Neuronal stem cell (in vitro differentiated cells): ENCODE data around the gene ACTN1. TPM values are rescaled to one million over a fixed set of nuclear protein-coding genes. Genes with fewer than 3 reads are reported as not detected.
"Not testable (repeated sequence)": the region's sequence is repeated elsewhere in the genome, so short reads cannot be mapped to it uniquely, and the experiment has no call there.

Experiments used
- DNase-seq: peaks from one replicate; pipeline ENCODE4 v3.0.0-alpha.2; 2013; ENCODE audit warnings: low spot score
- H2AFZ ChIP-seq: one replicate; pipeline ENCODE4 v1.6.1; 2013; ENCODE audit warnings: mild to moderate bottlenecking, low read length, inconsistent platforms
- H2AK5ac ChIP-seq: 2 replicates; pipeline ENCODE4 v1.6.1; 2013; ENCODE audit warnings: low read depth, mild to moderate bottlenecking, inconsistent platforms, low read length, moderate library complexity, mixed read lengths
- H2BK120ac ChIP-seq: 2 replicates; pipeline ENCODE4 v1.6.1; 2013; ENCODE audit warnings: low read depth, mild to moderate bottlenecking, inconsistent platforms, low read length, moderate library complexity, mixed read lengths
- H2BK12ac ChIP-seq: one replicate; pipeline ENCODE4 v1.6.1; 2013; ENCODE audit warnings: low read length, inconsistent platforms
- H2BK15ac ChIP-seq: 2 replicates; pipeline ENCODE4 v1.6.1; 2013; ENCODE audit warnings: mild to moderate bottlenecking, low read length, inconsistent platforms, mixed read lengths
- H2BK5ac ChIP-seq: one replicate; pipeline ENCODE4 v1.6.1; 2013; ENCODE audit warnings: inconsistent platforms, mild to moderate bottlenecking, low read length, moderate library complexity
- H3K14ac ChIP-seq: one replicate; pipeline ENCODE4 v1.6.1; 2013; ENCODE audit warnings: low read length, inconsistent platforms
- H3K18ac ChIP-seq: 2 replicates; pipeline ENCODE4 v1.6.1; 2013; ENCODE audit warnings: low read length, inconsistent platforms
- H3K23ac ChIP-seq: 2 replicates; pipeline ENCODE4 v1.6.1; 2013; ENCODE audit warnings: low read depth, mild to moderate bottlenecking, mixed read lengths, low read length, inconsistent platforms; ENCODE audit not compliant: poor library complexity
- H3K27ac ChIP-seq: replicated peaks from 3 replicates; pipeline ENCODE4 v1.5.1; 2013; ENCODE audit warnings: low read length, inconsistent platforms
- H3K27me3 ChIP-seq, 3 experiments: 2 replicates each; pipeline ENCODE4 v1.6.1; 2013; ENCODE audit warnings: low read length in 3 of 3, mild to moderate bottlenecking in 2 of 3, inconsistent platforms in 1 of 3, low read depth in 1 of 3, mixed read lengths in 1 of 3, moderate library complexity in 1 of 3; ENCODE audit not compliant: control insufficient read depth in 3 of 3, insufficient read depth in 3 of 3
- H3K36me3 ChIP-seq, 2 donors: replicated peaks in 1 of 2; 2 replicates each; pipeline ENCODE4 v1.6.1; 2013; ENCODE audit warnings: low read length in 2 of 2; ENCODE audit not compliant: control insufficient read depth in 2 of 2, insufficient read depth in 2 of 2
- H3K4ac ChIP-seq: 2 replicates; pipeline ENCODE4 v1.6.1; 2013; ENCODE audit warnings: inconsistent platforms, mild to moderate bottlenecking, low read length, moderate library complexity
- H3K4me1 ChIP-seq, 2 donors: 1 replicate in 1 of 2; 2 replicates in 1 of 2; pipeline ENCODE4 v1.6.1; 2013; ENCODE audit warnings: low read length in 2 of 2, low read depth in 1 of 2; ENCODE audit not compliant: control insufficient read depth in 2 of 2, insufficient read depth in 1 of 2
- H3K4me2 ChIP-seq: one replicate; pipeline ENCODE4 v1.6.1; 2013; ENCODE audit warnings: mild to moderate bottlenecking, low read length, inconsistent platforms; ENCODE audit not compliant: insufficient read depth, poor library complexity, severe bottlenecking
- H3K4me3 ChIP-seq, 2 donors: 2 replicates each; pipeline ENCODE4 v1.5.1; 2013; ENCODE audit warnings: low read length in 2 of 2, mild to moderate bottlenecking in 2 of 2, inconsistent platforms in 1 of 2, moderate library complexity in 1 of 2
- H3K79me1 ChIP-seq: one replicate; pipeline ENCODE4 v1.6.1; 2013; ENCODE audit warnings: low read depth, mild to moderate bottlenecking, inconsistent platforms, low read length, moderate library complexity
- H3K9ac ChIP-seq: one replicate; pipeline ENCODE4 v1.6.1; 2013; ENCODE audit warnings: mild to moderate bottlenecking, low read depth, low read length, inconsistent platforms; ENCODE audit not compliant: poor library complexity
- H3K9me3 ChIP-seq, 2 donors: replicated peaks in 1 of 2; 2 replicates each; pipeline versions ENCODE3 to v1.6.1; 2013; ENCODE audit warnings: low read length in 2 of 2, mild to moderate bottlenecking in 2 of 2, inconsistent platforms in 1 of 2, low read depth in 1 of 2, mixed read lengths in 1 of 2, moderate library complexity in 1 of 2; ENCODE audit not compliant: control insufficient read depth in 2 of 2, insufficient read depth in 1 of 2
- H4K8ac ChIP-seq: one replicate; pipeline ENCODE4 v1.6.1; 2013; ENCODE audit warnings: low read depth, mild to moderate bottlenecking, inconsistent platforms, low read length, moderate library complexity
- H4K91ac ChIP-seq: one replicate; pipeline ENCODE4 v1.6.1; 2013; ENCODE audit warnings: low read length, low read depth, mild to moderate bottlenecking, inconsistent platforms; ENCODE audit not compliant: poor library complexity
- WGBS, 2 donors: extraction: QIAGEN DNeasy Blood & Tissue Kit; methylation state at CpG; one replicate each; pipeline ENCODE4 v1.1.7; 2013; ENCODE audit warnings: missing lambda C conversion rate in 2 of 2, mixed read lengths in 1 of 2; ENCODE audit not compliant: insufficient read length in 2 of 2, insufficient replicate concordance in 1 of 2; ENCODE audit errors: extremely low coverage in 2 of 2; 5-methylcytosine and 5-hydroxymethylcytosine counted together
- polyA plus RNA-seq, 2 experiments: library from polyadenylated mRNA; stranded (reverse); fragments of 200-250 nt; gene quantifications; one replicate each; pipeline ENCODE4 v1.2.3, GENCODE V29; 2013

The ACTN1 gene
- polyA plus RNA-seq (2013, experiment 1 of 2): 88.8 TPM
- 87.0 TPM for polyA plus RNA-seq (2013, experiment 2 of 2)

DNA sequence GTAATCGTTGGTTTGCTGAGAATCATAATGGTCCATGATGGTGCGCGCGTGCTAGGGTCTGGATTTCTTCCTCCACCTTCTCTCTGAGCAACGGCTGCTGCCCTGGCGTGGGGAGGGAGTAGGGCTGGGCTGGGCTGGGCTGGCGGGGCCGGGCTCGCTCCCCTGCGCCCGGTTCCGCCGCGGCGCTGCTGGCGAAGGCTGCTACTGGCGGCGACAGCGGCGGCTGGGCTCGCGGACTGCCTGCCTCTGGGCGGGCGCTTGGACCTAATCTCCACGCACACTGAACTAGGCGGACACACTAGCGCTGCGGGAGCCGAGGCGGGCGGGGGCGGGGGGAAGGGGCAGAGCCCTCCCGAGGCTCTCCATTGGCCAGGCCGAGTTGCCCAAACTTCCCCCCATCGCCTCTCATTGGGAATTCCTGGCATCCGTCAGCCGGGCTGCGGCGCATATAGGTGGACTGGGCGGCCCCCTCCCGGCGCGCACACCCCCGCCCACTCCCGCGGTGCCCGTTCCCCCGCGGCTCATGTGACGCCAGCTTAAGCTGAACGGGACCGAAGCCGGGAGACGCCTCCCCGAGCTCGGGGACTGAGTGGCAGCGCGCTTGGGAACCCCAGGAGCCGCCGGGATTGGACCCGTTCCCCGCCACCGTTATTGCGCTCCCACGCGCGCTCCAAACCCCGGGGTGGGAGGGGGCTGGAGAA is at the start of gene ACTN1:
TSS of gene ACTN1 (minus strand) at position 282 of the 701 bp plus-strand sequence. CDS start at position 36, 246 bp downstream.
- Histone ChIP-seq H3K4ac (no peak within 1 kb of the TSS), H3K9ac (peak within 1 kb of the TSS; percentile 99), H2BK5ac (peak within 1 kb of the TSS; percentile 97), H3K4me1 (peaks cover 21 to 27% of the 10 kb centered on the region in 2 donors), H3K36me3 (peaks cover 9 to 29% of the 10 kb centered on the region in 2 donors), H2BK12ac (no peak within 1 kb of the TSS), H3K18ac (peak within 1 kb of the TSS; percentile 100), H4K8ac (peak within 1 kb of the TSS; percentile 94), H2BK120ac (peak within 1 kb of the TSS; percentile 95), H2AFZ (peak within 1 kb of the TSS; percentile 95), H3K4me3 (peak within 1 kb of the TSS; percentile 92 to 97), H3K14ac (peak within 1 kb of the TSS; percentile 98), H3K9me3 (no peaks in the 10 kb centered on the region), H3K23ac (peak within 1 kb of the TSS; percentile 97), H3K4me2 (peak within 1 kb of the TSS; percentile 82), H3K79me1 (peaks cover 17% of the 10 kb centered on the region), H2BK15ac (peak within 1 kb of the TSS; percentile 95), H4K91ac (peak within 1 kb of the TSS; percentile 19), H3K27ac (peak within 1 kb of the TSS; percentile 99), H2AK5ac (peak within 1 kb of the TSS; percentile 64), H3K27me3 (peaks cover 0 to 7% (median 0%) of the 10 kb centered on the region in 3 experiments)
- peak; percentile 97 for DNase-seq
- no CpG with 5 or more reads among the region's 68 CpGs for WGBS, 2 donors

DNA sequence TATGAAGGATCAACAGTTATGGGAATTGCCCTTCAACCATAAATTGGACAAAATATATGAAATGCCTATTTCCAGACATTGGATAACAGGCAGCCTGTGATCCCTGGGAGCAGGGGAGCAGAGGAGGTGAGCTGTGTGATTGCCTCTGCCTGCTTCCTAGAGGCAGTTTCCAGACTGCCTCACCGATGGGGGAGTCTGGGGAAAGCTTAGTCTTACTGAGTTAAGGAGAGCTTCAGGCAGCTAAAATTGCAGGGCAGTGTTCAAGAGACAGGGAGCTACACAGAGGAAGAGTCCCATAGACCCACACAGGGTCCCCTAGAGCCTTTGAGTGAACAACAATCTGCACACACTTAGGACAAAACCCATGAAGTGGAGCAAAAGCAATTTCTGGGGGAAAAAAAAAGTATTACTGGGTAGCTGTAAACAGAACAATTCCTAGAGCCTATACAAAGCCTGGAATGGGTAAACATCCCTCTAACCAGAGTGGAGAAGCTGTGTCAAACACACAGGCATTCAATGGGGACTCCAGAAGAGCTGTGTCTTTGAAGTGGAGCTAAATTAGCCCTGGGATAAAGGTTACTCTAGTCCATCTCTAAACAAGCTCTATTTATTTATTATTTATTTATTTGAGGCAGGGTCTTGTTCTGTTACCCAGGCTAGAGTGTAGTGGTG is 48.3 kb upstream of the ACTN1 start:
- Histone ChIP-seq H3K14ac (no peak overlapping the region), H2BK5ac (no peak overlapping the region), H3K9me3 (no peaks in the 10 kb centered on the region), H3K27me3 (peaks cover 0 to 7% (median 0%) of the 10 kb centered on the region in 3 experiments), H3K27ac (no peak overlapping the region), H3K23ac (no peak overlapping the region), H3K4ac (no peak overlapping the region), H3K36me3 (no peaks in the 10 kb centered on the region), H2BK12ac (no peak overlapping the region), H3K4me2 (no peak overlapping the region), H3K79me1 (no peaks in the 10 kb centered on the region), H3K4me3 (no peak overlapping the region), H3K4me1 (peaks cover 0 to 3% of the 10 kb centered on the region in 2 donors), H4K8ac (no peak overlapping the region), H2AFZ (no peak overlapping the region), H4K91ac (no peak overlapping the region), H3K9ac (no peak overlapping the region), H2BK120ac (no peak overlapping the region), H2BK15ac (no peak overlapping the region), H3K18ac (no peak overlapping the region), H2AK5ac (no peak overlapping the region)
- no peak for DNase-seq
- WGBS, 2 donors: no CpG with 5 or more reads among the region's 1 CpG

DNA sequence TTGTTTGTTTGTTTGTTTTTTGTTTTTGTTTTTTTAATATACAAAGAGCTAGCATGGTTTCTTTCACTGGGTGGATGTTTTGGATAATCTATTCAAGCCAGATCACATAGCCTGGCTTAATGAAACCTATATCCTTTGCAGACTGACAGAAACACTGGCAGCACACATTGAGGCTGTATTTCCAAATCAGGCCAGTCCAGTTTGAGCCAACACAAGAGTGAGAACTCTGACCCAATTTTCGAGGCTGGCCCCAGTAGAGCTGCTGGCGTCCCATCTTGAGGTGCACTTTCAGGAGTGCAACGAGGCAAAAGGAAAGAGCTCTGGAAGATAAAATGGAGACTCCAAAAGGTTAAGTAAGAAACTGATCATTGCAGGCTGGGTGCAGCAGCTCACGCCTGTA is 43.9 kb upstream of the ACTN1 start:
- Histone ChIP-seq H3K4me1 (peaks cover under 1 to 3% of the 10 kb centered on the region in 2 donors), H3K14ac (no peak overlapping the region), H4K91ac (no peak overlapping the region), H3K4ac (no peak overlapping the region), H3K27me3 (peaks cover 0 to 7% (median 0%) of the 10 kb centered on the region in 3 experiments), H3K9me3 (no peaks in the 10 kb centered on the region), H3K23ac (no peak overlapping the region), H2AK5ac (no peak overlapping the region), H3K79me1 (no peaks in the 10 kb centered on the region), H3K4me2 (no peak overlapping the region), H2BK120ac (no peak overlapping the region), H3K4me3 (no peak overlapping the region), H3K36me3 (no peaks in the 10 kb centered on the region), H2BK12ac (no peak overlapping the region), H4K8ac (no peak overlapping the region), H3K9ac (no peak overlapping the region), H2AFZ (no peak overlapping the region), H3K18ac (no peak overlapping the region), H2BK15ac (no peak overlapping the region), H2BK5ac (no peak overlapping the region), H3K27ac (no peak overlapping the region)
- no peak for DNase-seq
- no CpG with 5 or more reads among the region's 4 CpGs for WGBS, 2 donors

DNA sequence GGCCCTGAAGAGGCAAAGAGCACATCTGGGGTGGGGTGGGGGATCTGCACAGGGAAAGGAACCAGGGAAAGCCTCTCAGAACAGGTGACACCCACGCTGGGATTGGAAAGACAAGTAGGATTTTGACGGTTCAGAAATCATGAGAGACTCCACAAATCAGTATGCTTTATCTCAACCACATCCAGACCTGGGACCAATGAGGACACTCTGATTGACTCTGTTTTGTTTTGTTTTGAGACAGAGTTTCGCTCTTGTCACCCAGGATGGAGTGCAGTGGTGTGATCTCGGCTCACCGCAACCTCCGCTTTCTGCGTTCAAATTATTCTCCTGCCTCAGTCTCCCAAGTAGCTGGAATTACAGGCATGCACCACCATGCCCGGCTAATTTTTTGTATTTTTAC is 43.0 kb upstream of the ACTN1 start:
- H2BK15ac ChIP-seq, H2BK5ac ChIP-seq, H4K8ac ChIP-seq, H3K4me2 ChIP-seq, H4K91ac ChIP-seq, H3K36me3 ChIP-seq, H3K14ac ChIP-seq, H3K4ac ChIP-seq, H3K4me1 ChIP-seq, H3K18ac ChIP-seq, H3K27ac ChIP-seq, H3K4me3 ChIP-seq, H2BK12ac ChIP-seq, H2AFZ ChIP-seq, H3K9me3 ChIP-seq, H3K27me3 ChIP-seq, DNase-seq, H3K79me1 ChIP-seq, H2BK120ac ChIP-seq, H3K9ac ChIP-seq, H2AK5ac ChIP-seq, H3K23ac ChIP-seq: not testable (repeated sequence)
- no CpG with 5 or more reads among the region's 8 CpGs for WGBS, 2 donors
